K562 (cell line): Measurements from ENCODE around the gene PDE9A. TPM values are rescaled to one million over a fixed set of nuclear protein-coding genes. Genes with fewer than 3 reads are reported as not detected.
"Not testable (repeated sequence)": the region's sequence is repeated elsewhere in the genome, so short reads cannot be mapped to it uniquely, and the experiment has no call there.

ENCODE experiments used
- ATAC-seq: fragments of 200-7000 bp; cut with Tn5 transposase; 3 replicates; pipeline ENCODE4 v1.9.1; 2020; ENCODE audit warnings: moderate library complexity
- BruUV-seq: library from RNA; stranded (reverse); fragments of 400-500 nt; replicated peaks from 2 replicates; lab custom pipeline; 2021; lab: Mats Ljungman, UMichigan
- CTCF ChIA-PET: fragments of 300-600 bp; formaldehyde crosslinking; extraction: SDS; loops from one replicate; lab custom pipeline; 2021; ENCODE audit warnings: low intra/inter-chr PET ratio; lab: Yijun Ruan, JAX
- POLR2A ChIA-PET: fragments of 300-600, 350-650 bp; sonication (Branson Sonifier 250); formaldehyde crosslinking; extraction: SDS; loops from one replicate; lab custom pipeline; 2021; ENCODE audit warnings: antibody characterized with exemption, inconsistent platforms; lab: Yijun Ruan, JAX
- DNase-seq, 4 experiments: peaks; one replicate each; pipeline versions ENCODE4 v3.0.0 to v3.0.0-alpha.2; 2011 to 2018; ENCODE audit warnings: low spot score in 3 of 4, mixed read lengths in 3 of 4; ENCODE audit errors: extremely low read depth in 1 of 4
- FAIRE-seq: peaks from 2 replicates; lab custom pipeline; 2011; peaks lifted over from hg19 to GRCh38; lab: Jason Lieb, UNC
- H2AFZ ChIP-seq: 2 replicates; pipeline ENCODE4 v1.6.0; 2011; ENCODE audit warnings: low read depth, low read length, control low read depth, inconsistent platforms
- H3K27ac ChIP-seq: fragments of 200-600 bp; 3 replicates; pipeline ENCODE4 v1.8.0; 2011; ENCODE audit warnings: low read depth, mild to moderate bottlenecking, control low read depth, inconsistent platforms, low read length, moderate library complexity, mixed read lengths; ENCODE audit errors: extremely low read depth
- H3K27me3 ChIP-seq, 2 experiments: fragments of 300-600 bp in 1 of 2; 2 replicates in 1 of 2; 3 replicates in 1 of 2; pipeline versions ENCODE4 v1.6.0 to v1.8.0; 2011; ENCODE audit warnings: inconsistent platforms in 2 of 2, low read length in 2 of 2, mild to moderate bottlenecking in 1 of 2, mixed read lengths in 1 of 2, moderate library complexity in 1 of 2; ENCODE audit not compliant: control insufficient read depth in 2 of 2, insufficient read depth in 2 of 2
- H3K36me3 ChIP-seq: fragments of 300-600 bp; 3 replicates; pipeline ENCODE4 v1.8.0; 2011; ENCODE audit warnings: mild to moderate bottlenecking, low read length, inconsistent platforms; ENCODE audit not compliant: control insufficient read depth, insufficient read depth
- H3K4me1 ChIP-seq, 2 experiments: fragments of 200-600 bp in 1 of 2; replicated peaks in 1 of 2; 2 replicates in 1 of 2; 3 replicates in 1 of 2; pipeline versions ENCODE4 v1.5.1 to v1.8.0; 2011; ENCODE audit warnings: inconsistent platforms in 2 of 2, low read length in 2 of 2, mild to moderate bottlenecking in 1 of 2, mixed read lengths in 1 of 2, moderate library complexity in 1 of 2; ENCODE audit not compliant: control insufficient read depth in 2 of 2, insufficient read depth in 2 of 2
- H3K4me2 ChIP-seq: 2 replicates; pipeline ENCODE4 v1.6.1; 2011; ENCODE audit warnings: low read length, control low read depth, inconsistent platforms, mixed read lengths; ENCODE audit not compliant: insufficient read depth
- H3K4me3 ChIP-seq: fragments of 200-600 bp; sonication (generic), shearing (Covaris generic); 2 replicates; pipeline ENCODE4 v1.5.1; 2016; ENCODE audit warnings: control low read depth, inconsistent platforms
- H3K79me2 ChIP-seq: fragments of 200-600 bp; 3 replicates; pipeline ENCODE4 v1.8.0; 2011; ENCODE audit warnings: low read length, inconsistent platforms; ENCODE audit not compliant: control insufficient read depth, insufficient read depth
- H3K9ac ChIP-seq, 2 experiments: 2 replicates each; pipeline versions ENCODE4 v1.6.0 to v1.6.1; 2011; ENCODE audit warnings: low read depth in 2 of 2, low read length in 2 of 2, control low read depth in 1 of 2, inconsistent platforms in 1 of 2, mild to moderate bottlenecking in 1 of 2, mixed read lengths in 1 of 2; ENCODE audit not compliant: insufficient read depth in 1 of 2
- H3K9me1 ChIP-seq: one replicate; pipeline ENCODE4 v1.6.0; 2011; ENCODE audit warnings: inconsistent platforms, mild to moderate bottlenecking, low read length, moderate library complexity; ENCODE audit not compliant: control insufficient read depth, insufficient read depth
- H3K9me3 ChIP-seq: replicated peaks from 2 replicates; pipeline ENCODE4 v1.5.1; 2011; ENCODE audit warnings: low read depth, low read length, inconsistent platforms; ENCODE audit not compliant: control insufficient read depth, insufficient read depth
- H4K20me1 ChIP-seq: replicated peaks from 2 replicates; pipeline ENCODE4 v1.6.1; 2011; ENCODE audit warnings: low read length, inconsistent platforms, mixed read lengths; ENCODE audit not compliant: control insufficient read depth, insufficient read depth
- ARID2 ChIP-seq: fragments of 450-650 bp; IDR thresholded peaks from 2 replicates; pipeline ENCODE4 v1.6.1; 2017; ENCODE audit warnings: antibody characterized with exemption, mild to moderate bottlenecking
- NEUROD1 ChIP-seq: fragments of 150-350 bp; IDR thresholded peaks from 2 replicates; pipeline ENCODE4 v1.6.1; 2014; ENCODE audit warnings: borderline replicate concordance, low read length, low read depth; ENCODE audit not compliant: partially characterized antibody
- RHOXF2B ChIP-seq: fragments of 250-450 bp; sonication (Bioruptor Pico); conservative IDR thresholded peaks from 2 replicates; pipeline ENCODE4 v1.5.1; 2021
- SIRT6 ChIP-seq: IDR thresholded peaks from one replicate; pipeline ENCODE4 v1.6.1; 2012; ENCODE audit warnings: low read depth, mild to moderate bottlenecking, control low read depth, inconsistent platforms, low read length, moderate library complexity
- SPI1 ChIP-seq: IDR thresholded peaks from 2 replicates; pipeline ENCODE4 v1.6.1; 2011; ENCODE audit warnings: low read depth, low read length, control low read depth, borderline replicate concordance
- XRCC3 ChIP-seq: fragments of 450-650 bp; IDR thresholded peaks from 2 replicates; pipeline ENCODE4 v1.6.1; 2017; ENCODE audit warnings: mild to moderate bottlenecking, moderate library complexity
- ZNF134 ChIP-seq: fragments of 250-450 bp; sonication (Bioruptor Pico); conservative IDR thresholded peaks from 2 replicates; pipeline ENCODE4 v1.4.0; 2020
- ZNF24 ChIP-seq: fragments of 450-650 bp; IDR thresholded peaks from 2 replicates; pipeline ENCODE4 v1.6.1; 2016
- ZNF668 ChIP-seq: fragments of 250-450 bp; sonication (Bioruptor Pico); IDR thresholded peaks from 2 replicates; pipeline ENCODE4 v1.8.0; 2022; ENCODE audit warnings: mild to moderate bottlenecking, inconsistent platforms
- WGBS: fragments of 100-300 bp; shearing (Covaris generic); methylation state at CpG from one replicate; pipeline ENCODE4 v1.1.6; 2016; ENCODE audit warnings: low coverage, mixed read lengths; ENCODE audit not compliant: insufficient coverage; ENCODE audit errors: missing lambda C conversion rate; 5-methylcytosine and 5-hydroxymethylcytosine counted together
- in situ Hi-C: fragments of 300-500 bp; cut with MboI; formaldehyde crosslinking; loops from 4 replicates; pipeline ENCODE4 v1.15.0; 2018; ENCODE audit warnings: inconsistent platforms, mixed read lengths
- intact Hi-C: fragments of 100-400 bp; cut with micrococcal nuclease; formaldehyde crosslinking; loops from 2 replicates; pipeline ENCODE4 v1.14.2; 2022
- polyA plus RNA-seq, 8 experiments: library from polyadenylated mRNA; depleted of rRNA in 4 of 8; stranded (reverse) in 5 of 8; unstranded in 3 of 8; fragments of >200 nt; fragmentation: Nextera tagmentation in 2 of 8; fragmentation: Illumina TruSeq in 1 of 8; extraction: Ambion mirVana in 2 of 8; extraction: Trizol in 1 of 8; gene quantifications; 2 replicates each; pipeline versions ENCODE4 v1.2.1 to v1.2.3, GENCODE V29; 2011 to 2014; ENCODE audit warnings: inconsistent platforms in 1 of 8, missing spikeins in 1 of 8
- total RNA-seq, 7 experiments: library from RNA; depleted of rRNA in 6 of 7; stranded (reverse); fragments of >200 nt in 6 of 7; fragmentation: Illumina TruSeq in 2 of 7; extraction: Trizol in 2 of 7; gene quantifications; 2 replicates each; pipeline versions ENCODE4 v1.2.1 to v1.2.3, GENCODE V29; 2011 to 2021; ENCODE audit warnings: low replicate concordance in 1 of 7
- TF ChIP-seq, protein P1 (sequence below), 2 experiments: IDR thresholded peaks in 1 of 2; conservative IDR thresholded peaks in 1 of 2; 2 replicates each; pipeline ENCODE4 v1.6.1; 2016; ENCODE audit warnings: low read depth in 2 of 2, mild to moderate bottlenecking in 1 of 2, missing compliant biosample characterization in 1 of 2, missing genetic modification characterization in 1 of 2, moderate library complexity in 1 of 2

Gene PDE9A
- total and polyA plus RNA-seq, 9 of the 15 experiments (the other 6 are each of a cell fraction or from before 2014, with no cell fraction given) = 0.07 to 0.27 TPM; not detected in 7

- intact Hi-C loops (no loop called here), in situ Hi-C loops (no loop called here)
- no peaks in the 10 kb centered on the region for H3K79me2 ChIP-seq
- FAIRE-seq (no peak), DNase-seq (no peak), ATAC-seq (no peak)
- H3K9me1 ChIP-seq = no peaks in the 10 kb centered on the region
- no peak overlapping the region for H3K27ac ChIP-seq
- WGBS = 0% methylated on average over 3 of the region's 3 CpGs
- no peak overlapping the region for H3K4me2 ChIP-seq
- H3K9me3 ChIP-seq = no peaks in the 10 kb centered on the region
- H4K20me1 ChIP-seq = peaks cover 5% of the 10 kb centered on the region; the same call in 1 of the 2 replicates
- no peak overlapping the region for H3K9ac ChIP-seq
- no TSS peak for BruUV-seq
- H3K4me1 ChIP-seq = no peaks in the 10 kb centered on the region
- ChIA-PET POLR2A (no interaction called here), CTCF (interaction anchor here (0.7 kb wide), 1 partner anchor 126 kb away, joined by 3 read pairs; no protein-coding TSS in a partner anchor)
- TF ChIP-seq ARID2 (no peak), XRCC3 (no peak), SPI1 (no peak), NEUROD1 (no peak), SIRT6 (no peak), ZNF134 (no peak), ZNF668 (CRISPR knock-in tag) (no peak), ZNF24 (no peak), RHOXF2B (CRISPR knock-in tag) (no peak)
- TF ChIP-seq, protein P1, sequence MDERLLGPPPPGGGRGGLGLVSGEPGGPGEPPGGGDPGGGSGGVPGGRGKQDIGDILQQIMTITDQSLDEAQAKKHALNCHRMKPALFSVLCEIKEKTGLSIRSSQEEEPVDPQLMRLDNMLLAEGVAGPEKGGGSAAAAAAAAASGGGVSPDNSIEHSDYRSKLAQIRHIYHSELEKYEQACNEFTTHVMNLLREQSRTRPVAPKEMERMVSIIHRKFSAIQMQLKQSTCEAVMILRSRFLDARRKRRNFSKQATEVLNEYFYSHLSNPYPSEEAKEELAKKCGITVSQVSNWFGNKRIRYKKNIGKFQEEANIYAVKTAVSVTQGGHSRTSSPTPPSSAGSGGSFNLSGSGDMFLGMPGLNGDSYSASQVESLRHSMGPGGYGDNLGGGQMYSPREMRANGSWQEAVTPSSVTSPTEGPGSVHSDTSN (CRISPR knock-in tag; IDR thresholded peaks at IDR 0.05; ENCODE audit: low read depth) = no peak
- TF ChIP-seq, protein P1 (tag; conservative IDR thresholded peaks at IDR 0.05; ENCODE audit: low read depth) = no peak
- no peaks in the 10 kb centered on the region for H3K36me3 ChIP-seq
- peaks cover 22 to 28% of the 10 kb centered on the region in 2 experiments; a peak in 4 of 5 replicates for H3K27me3 ChIP-seq
- H2AFZ ChIP-seq = no peak overlapping the region
- H3K4me3 ChIP-seq = no peak overlapping the region
Observed at GRCh38 chr21:42716074-42716473, 62.7 kb downstream of the PDE9A start.

DNA sequence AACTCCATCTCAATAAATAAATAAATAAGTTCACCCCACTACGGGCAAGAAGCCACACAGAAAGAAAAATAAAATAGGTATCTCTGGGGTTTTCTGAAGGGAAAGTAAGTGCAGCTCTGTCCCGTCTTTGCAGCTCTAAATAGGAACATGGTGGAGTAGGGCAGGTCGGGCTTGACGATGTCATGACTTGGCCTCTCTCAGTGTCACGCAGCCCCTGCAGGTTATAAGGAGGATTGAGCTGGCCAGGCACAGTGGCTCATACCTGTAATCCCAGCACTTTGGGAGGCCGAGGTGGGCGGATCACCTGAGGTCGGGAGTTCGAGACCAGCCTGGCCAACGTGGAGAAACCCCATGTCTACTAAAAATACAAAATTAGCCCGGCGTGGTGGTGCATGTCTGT lies 67.1 kb downstream of the PDE9A start:
- Histone ChIP-seq H4K20me1 (peaks cover 13% of the 10 kb centered on the region; the same call in 1 of the 2 replicates), H3K27me3 (peaks cover 42 to 57% of the 10 kb centered on the region in 2 experiments)
- H3K79me2 ChIP-seq, H3K9ac ChIP-seq, CTCF ChIA-PET, H3K9me3 ChIP-seq, POLR2A ChIA-PET, H3K4me2 ChIP-seq, H2AFZ ChIP-seq, FAIRE-seq, in situ Hi-C loops, H3K4me3 ChIP-seq, DNase-seq, H3K36me3 ChIP-seq, intact Hi-C loops, ATAC-seq, BruUV-seq, H3K4me1 ChIP-seq, H3K27ac ChIP-seq, H3K9me1 ChIP-seq: not testable (repeated sequence)
- WGBS = under 1% methylated on average over 12 of the region's 12 CpGs
